Fibroblast of villous mesenchyme (primary cell): ENCODE measurements around the gene SOX2. TPM values are rescaled to one million over a fixed set of nuclear protein-coding genes. Genes with fewer than 3 reads are reported as not detected.

Experiments
- DNase-seq: peaks from one replicate; pipeline ENCODE4 v3.0.0-alpha.2; 2010; ENCODE audit warnings: low read depth
- H3K4me3 ChIP-seq: 2 replicates; pipeline ENCODE4 v1.5.1; 2011; ENCODE audit warnings: low read depth, mild to moderate bottlenecking, low read length
- total RNA-seq: library from RNA; depleted of rRNA; stranded (reverse); fragments of >200 nt; gene quantifications from 2 replicates; pipeline ENCODE4 v1.2.3, GENCODE V29; 2012
- TF ChIP-seq, protein P1 (sequence below): IDR thresholded peaks from 2 replicates; pipeline ENCODE4 v1.5.1; 2012; ENCODE audit warnings: low read depth, mild to moderate bottlenecking, low read length; ENCODE audit not compliant: insufficient read depth

Gene SOX2
- total RNA-seq, 1 donor: not detected

DNA sequence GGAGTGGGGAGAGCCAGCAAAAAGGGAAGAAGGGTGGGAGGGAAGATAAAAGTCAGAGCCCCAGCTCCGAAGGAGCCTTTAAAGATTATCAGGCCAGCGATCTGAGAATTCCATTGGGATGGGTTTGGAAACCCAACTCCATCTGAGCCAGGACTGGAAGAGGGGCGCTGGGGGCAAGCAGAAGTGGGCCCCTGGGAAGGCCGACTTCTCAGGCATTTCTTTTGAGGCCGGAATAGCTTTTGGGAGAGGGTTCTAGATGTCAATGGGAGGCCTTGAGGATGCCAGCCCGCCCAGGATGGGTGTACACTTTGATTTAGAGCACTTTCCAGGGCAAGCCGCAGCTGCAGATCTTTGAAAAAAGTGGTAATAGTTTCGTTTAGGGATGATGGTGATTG is 6.6 kb upstream of the SOX2 start:
- DNase-seq: no peak
- H3K4me3 ChIP-seq: no peak overlapping the region
- TF ChIP-seq, protein P1, sequence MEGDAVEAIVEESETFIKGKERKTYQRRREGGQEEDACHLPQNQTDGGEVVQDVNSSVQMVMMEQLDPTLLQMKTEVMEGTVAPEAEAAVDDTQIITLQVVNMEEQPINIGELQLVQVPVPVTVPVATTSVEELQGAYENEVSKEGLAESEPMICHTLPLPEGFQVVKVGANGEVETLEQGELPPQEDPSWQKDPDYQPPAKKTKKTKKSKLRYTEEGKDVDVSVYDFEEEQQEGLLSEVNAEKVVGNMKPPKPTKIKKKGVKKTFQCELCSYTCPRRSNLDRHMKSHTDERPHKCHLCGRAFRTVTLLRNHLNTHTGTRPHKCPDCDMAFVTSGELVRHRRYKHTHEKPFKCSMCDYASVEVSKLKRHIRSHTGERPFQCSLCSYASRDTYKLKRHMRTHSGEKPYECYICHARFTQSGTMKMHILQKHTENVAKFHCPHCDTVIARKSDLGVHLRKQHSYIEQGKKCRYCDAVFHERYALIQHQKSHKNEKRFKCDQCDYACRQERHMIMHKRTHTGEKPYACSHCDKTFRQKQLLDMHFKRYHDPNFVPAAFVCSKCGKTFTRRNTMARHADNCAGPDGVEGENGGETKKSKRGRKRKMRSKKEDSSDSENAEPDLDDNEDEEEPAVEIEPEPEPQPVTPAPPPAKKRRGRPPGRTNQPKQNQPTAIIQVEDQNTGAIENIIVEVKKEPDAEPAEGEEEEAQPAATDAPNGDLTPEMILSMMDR: no peak

DNA sequence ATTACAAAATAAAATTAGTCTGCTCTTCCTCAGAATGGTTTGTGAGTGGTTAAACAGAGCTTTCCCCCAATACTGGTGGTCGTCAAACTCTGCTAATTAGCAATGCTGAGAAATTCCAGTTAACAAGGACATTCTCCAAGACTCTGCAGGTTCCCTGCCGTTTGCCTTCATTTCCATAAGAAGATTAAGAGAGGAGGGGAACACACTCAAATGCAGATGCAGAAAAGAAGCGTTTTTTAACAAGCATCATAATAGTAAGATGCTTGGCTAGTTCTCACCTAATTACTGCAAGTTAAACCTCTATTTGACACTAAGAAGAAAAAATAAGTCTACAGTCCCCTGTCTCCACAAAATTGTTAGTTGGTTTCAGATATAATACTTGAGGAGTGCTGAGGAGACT is 3.7 kb upstream of the SOX2 start:
- H3K4me3 ChIP-seq: no peak overlapping the region
- TF ChIP-seq, protein P1: no peak
- no peak for DNase-seq

DNA sequence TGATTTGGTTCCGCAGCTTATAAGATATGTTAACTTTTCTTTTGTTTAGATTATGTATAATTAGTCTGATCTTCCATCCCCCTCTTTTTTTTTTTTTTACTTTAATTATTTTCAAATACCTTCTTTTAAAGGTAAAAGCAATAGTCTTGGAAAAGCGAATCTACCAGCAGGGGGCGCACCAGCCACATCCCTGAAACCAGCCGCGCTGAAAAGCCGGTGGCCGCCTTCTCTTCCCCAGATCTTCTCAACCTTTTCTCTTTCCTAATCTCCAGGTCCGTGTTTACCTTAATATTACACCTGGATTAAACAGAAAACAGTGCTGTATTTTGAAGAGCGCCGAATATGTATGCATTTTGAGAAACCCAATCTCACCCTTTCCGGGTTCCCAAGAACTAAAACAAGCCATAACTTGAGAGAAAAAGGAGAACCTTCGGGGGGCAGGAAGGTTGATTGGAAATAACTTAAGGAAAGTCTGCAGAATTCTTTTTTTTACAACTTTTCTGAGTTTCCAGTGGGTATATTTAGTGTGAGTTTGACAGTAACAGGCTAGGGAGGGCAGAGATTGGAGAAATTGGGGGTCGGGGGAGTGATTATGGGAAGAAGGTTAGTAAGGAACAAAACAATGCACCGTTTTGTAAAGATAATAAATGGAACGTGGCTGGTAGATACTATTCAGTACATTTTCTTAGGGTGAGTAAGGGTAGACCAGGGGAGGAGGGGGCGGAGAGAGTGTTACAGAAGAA is 2.0 kb upstream of the SOX2 start:
- TF ChIP-seq, protein P1: peak; percentile 63
- H3K4me3 ChIP-seq: no peak overlapping the region
- peak; percentile 58 for DNase-seq

DNA sequence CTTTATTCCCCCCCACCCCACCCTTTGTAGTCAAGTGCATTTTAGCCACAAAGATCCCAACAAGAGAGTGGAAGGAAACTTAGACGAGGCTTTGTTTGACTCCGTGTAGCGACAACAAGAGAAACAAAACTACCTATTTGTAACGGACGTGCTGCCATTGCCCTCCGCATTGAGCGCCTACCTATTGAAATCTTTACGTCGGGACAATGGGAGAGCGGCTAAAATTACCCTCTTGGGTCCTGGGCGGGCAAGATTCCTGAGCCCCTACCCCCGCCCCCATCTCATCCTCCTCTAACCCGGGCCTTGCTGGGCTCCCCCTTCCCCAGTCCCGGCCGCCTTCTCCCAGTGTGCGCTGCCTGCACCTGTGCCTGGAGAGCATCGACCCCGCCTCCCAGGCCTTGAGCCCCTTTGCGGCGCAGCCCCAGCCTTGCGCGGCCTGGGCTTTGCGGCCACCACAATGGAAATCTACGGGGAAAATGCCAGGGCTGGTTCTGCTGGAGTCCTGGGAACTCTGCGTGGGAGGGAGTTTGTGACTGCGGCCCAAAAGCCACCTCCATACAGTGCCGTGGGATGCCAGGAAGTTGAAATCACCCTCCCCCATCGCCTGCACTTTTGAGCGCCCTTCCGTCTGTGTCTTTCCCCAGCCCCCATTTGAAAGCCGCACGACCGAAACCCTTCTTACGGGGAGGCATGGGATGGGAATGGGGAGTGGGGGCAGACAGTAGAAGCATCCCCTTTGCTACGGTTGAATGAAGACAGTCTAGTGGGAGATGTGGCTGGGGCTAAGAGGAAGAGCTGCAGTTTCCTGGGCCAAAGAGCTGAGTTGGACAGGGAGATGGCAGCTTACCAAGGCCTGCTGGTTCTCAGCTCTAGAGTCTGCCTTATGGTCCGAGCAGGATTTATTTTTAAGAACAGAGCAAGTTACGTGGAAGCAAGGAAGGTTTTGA is 1.1 kb upstream of the SOX2 start:
- DNase-seq: no peak
- TF ChIP-seq, protein P1: no peak
- no peak overlapping the region for H3K4me3 ChIP-seq

DNA sequence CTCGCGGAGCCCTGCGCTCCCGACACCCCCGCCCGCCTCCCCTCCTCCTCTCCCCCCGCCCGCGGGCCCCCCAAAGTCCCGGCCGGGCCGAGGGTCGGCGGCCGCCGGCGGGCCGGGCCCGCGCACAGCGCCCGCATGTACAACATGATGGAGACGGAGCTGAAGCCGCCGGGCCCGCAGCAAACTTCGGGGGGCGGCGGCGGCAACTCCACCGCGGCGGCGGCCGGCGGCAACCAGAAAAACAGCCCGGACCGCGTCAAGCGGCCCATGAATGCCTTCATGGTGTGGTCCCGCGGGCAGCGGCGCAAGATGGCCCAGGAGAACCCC is 464 bp downstream of the SOX2 start:
- TF ChIP-seq, protein P1: no peak
- no peak overlapping the region for H3K4me3 ChIP-seq
- DNase-seq: no peak

DNA sequence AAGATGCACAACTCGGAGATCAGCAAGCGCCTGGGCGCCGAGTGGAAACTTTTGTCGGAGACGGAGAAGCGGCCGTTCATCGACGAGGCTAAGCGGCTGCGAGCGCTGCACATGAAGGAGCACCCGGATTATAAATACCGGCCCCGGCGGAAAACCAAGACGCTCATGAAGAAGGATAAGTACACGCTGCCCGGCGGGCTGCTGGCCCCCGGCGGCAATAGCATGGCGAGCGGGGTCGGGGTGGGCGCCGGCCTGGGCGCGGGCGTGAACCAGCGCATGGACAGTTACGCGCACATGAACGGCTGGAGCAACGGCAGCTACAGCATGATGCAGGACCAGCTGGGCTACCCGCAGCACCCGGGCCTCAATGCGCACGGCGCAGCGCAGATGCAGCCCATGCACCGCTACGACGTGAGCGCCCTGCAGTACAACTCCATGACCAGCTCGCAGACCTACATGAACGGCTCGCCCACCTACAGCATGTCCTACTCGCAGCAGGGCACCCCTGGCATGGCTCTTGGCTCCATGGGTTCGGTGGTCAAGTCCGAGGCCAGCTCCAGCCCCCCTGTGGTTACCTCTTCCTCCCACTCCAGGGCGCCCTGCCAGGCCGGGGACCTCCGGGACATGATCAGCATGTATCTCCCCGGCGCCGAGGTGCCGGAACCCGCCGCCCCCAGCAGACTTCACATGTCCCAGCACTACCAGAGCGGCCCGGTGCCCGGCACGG is 991 bp downstream of the SOX2 start:
- TF ChIP-seq, protein P1: no peak
- no peak overlapping the region for H3K4me3 ChIP-seq
- DNase-seq: no peak
